GM18909 (cell line): ENCODE measurements around the gene KLHL25.
"Not testable (repeated sequence)": the region's sequence is repeated elsewhere in the genome, so short reads cannot be mapped to it uniquely, and the experiment has no call there.

ENCODE experiments used
- ATAC-seq: cut with Tn5 transposase; IDR thresholded peaks from one replicate; pipeline ENCODE4 v1.9.1; 2021; ENCODE audit warnings: mild to moderate bottlenecking; ENCODE audit not compliant: unreplicated experiment, poor library complexity

Gene KLHL25

GRCh38 chr15:85804481-85805170 is 9.9 kb upstream of the KLHL25 start:
- ATAC-seq = no peak

DNA sequence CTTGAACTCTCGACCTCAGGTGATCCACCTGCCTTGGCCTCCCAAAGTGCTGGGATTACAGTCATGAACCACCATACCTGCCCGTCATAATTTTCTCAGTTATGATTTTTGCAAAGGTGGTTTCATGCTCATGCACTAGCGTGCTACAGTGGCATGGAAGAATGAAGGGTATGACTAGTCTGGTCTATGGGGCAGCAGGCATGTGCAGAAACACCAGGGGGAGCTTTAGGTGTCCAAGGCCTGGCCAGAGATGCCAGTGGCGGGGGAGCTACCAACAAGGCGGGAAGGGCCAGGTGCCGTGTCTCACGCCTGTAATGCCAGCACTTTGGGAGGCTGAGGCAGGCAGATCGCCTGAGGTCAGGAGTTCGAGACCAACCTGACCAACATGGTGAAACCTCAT is 7.9 kb upstream of the KLHL25 start:
- ATAC-seq = not testable (repeated sequence)

DNA sequence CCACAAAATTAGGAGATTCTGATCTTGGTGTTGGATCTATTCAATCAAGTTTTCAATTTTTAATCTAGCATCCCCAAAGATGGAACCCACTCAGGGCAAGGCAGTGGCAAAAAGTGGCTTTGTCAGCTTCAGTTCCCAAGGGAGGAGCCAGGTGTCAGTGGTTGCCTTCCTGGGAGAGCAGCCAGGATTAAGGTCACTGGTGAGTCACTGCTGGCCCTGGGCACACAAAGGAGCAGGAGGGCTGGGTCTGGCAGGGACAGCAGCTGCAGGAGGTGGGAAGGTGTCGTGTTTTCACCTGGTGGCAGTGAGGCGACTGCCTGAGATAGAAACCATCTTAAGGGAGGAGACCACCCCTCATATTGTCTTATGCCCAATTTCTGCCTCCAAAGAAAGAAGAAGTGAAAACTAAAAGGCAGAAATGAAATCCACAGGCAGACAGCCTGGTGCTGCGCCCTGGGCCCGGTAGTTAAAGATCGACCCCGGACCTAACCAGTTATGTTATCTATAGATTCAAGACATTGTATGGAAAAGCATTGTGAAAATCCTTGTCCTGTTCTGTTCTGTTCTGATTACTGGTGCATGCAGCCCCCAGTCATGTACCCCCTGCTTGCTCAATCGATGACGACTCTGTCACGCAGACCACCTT is 5.9 kb upstream of the KLHL25 start:
- no peak for ATAC-seq

GRCh38 chr15:85796371-85796770 is 1.6 kb upstream of the KLHL25 start:
- ATAC-seq = not testable (repeated sequence)

GRCh38 chr15:85795337-85796305 is 896 bp upstream of the KLHL25 start:
- ATAC-seq = no peak

- ATAC-seq = peak; percentile 50
Measured at GRCh38 chr15:85793641-85794597, 806 bp downstream of the KLHL25 start.

DNA sequence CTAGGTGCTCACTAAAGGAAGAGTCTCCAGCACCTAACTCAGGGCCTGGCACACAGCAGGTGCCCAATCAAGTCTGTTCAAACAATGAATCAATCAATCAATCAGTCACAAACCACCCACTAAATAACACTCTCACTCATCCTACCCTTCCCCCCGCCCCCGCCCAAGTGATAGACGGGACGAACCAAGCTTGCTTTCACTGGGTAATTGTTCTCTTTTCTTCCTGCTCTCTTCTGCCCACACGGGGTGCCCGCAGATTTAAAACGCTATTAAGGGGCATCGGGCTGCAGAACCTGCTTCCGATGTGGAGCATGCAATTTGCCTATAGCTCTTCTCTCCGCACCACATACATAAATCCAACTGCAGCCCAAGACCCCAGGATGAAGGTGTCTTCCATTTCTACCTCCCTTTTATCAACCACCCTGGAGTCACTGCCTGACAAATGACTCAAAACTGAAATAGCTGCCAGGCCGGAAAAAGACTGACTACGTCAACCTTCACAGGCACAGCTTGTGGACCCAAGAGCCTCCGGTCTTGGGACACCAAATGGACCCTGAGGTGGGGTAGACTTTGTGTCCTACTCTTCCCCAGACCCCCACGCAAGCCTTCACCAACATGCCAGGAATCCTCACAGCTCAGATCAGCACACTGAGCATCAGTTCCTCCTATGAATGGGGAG is 1.7 kb downstream of the KLHL25 start:
- ATAC-seq = no peak

DNA sequence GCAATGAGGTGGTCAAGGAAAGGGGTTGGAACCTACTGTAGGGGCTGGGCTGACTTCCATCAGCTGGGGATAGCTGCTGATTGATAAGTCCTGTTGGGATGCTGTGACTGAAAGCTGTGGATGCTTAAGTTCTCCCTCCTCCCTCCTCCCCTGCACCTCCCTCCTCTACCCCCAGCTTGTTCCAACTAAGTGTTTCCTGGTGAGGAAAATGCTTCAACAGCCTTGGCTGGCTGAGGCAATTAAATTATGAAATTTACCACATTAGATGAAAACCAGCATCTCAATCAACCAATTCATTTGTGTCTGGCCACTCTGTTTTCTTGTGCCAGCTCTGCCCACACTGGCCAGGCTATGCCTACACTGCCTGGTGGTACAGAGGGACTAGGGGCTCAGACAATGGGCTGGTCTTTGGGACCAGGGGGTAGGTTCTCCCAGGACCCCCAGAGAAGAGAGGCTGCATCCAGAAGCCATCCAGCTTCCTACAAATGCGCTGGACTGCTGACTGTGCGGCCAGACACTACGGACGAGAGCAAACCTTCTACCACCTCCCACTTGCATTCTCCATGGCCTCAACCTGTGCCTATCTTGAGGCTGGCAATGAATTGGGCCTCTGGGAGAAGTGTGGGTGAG is 2.5 kb downstream of the KLHL25 start:
- no peak for ATAC-seq

- no peak for ATAC-seq
Measured at GRCh38 chr15:85789496-85789875, 5.2 kb downstream of the KLHL25 start.

- no peak for ATAC-seq
Measured at GRCh38 chr15:85788771-85789495, 5.8 kb downstream of the KLHL25 start.

DNA sequence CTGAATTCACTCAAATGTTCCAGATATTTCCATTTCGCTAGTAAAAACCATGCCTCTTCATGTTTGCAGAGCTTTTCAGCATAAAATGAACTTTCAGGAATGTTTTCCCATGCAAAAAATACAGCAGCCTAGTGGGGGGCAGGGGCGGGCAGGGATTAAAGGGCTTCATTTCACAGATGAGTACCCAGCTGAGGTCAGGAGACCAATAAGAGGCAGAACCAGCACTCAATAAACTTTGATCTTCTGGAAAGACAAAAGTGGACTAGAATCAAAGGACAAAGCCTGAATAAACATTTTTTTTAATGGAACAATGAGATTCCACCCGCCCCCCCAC is 8.0 kb downstream of the KLHL25 start:
- ATAC-seq = no peak

- ATAC-seq = no peak
Measured at GRCh38 chr15:85785887-85786780, 8.6 kb downstream of the KLHL25 start.

DNA sequence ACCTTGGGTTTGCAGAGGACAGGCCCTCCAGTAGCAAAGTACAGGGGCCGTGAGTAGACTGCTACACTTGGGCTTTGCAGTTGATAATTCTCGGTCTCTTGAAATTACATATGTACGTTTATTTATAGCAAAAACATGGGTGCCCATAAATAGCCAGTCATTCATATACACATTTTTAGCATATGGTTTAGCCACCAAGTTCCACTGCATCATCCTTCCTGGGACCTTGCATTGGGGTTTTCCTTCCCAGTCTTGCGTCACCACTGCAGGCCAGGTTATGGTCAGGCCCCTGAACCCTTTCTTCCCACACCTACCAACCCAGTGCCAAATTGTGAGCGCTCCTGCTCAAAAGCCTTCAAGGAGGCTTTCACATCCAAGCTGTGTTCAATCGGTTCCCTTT is 12.7 kb downstream of the KLHL25 start:
- no peak for ATAC-seq

- ATAC-seq = no peak
Measured at GRCh38 chr15:85781099-85781498, 13.6 kb downstream of the KLHL25 start.

DNA sequence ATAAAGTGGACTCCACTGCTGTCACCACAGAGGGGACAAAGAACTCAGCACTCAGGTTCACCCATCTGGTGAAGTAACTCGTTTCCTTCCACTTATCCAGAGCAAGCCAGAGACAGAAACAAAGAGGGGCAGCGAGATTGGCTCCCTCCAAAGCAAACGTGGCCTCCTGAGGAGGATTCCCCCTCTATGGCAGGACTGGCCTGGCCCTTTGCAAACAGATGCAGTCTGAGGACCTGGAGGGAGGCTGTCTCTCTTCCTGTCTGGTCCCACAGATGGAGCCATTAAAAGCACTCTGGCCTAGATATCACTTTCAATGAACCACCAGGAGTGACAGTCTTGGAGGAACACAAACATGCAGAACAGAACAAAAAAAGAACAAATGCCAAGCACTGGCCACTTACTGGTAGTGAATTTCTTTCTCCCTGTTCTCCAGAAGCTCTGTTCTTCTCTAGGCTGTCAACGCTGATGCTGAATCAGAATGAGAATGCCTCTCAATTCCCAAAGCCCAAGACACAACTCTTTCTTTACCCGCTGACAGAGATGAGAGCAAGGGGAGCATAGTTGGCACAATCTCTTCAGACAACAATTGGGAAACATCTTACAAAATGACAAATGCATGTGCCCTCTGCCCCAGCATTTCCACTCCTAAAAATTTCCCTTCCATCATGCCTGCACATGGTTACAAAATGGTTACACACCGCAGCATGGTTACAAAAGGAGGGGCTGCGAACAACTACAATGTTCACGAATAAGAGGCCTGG is 14.3 kb downstream of the KLHL25 start:
- ATAC-seq = no peak

DNA sequence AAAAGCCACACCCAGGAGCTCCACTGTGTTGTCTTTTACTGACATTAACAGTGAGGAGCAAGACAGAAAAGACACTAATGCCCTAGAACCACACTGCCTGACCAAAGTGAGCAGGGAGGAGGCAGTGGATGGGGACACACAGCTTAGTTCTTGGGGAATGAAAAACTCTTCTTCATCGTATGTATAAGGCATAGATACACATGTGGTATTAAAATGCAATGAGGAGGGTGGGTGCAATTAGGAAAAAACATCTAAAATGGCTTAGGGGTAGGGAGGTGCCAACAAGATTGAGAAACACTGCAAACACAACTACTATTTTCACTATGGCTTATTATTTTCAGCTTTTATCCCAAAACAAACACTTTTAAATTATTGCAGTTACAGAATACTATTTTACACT is 15.5 kb downstream of the KLHL25 start:
- ATAC-seq = no peak
